GM19397 (cell line): ENCODE results near the gene UCP3.
A peak's percentile ranks its signal among the peaks of the same experiment; 100 is the strongest.

Experiments
- ATAC-seq: cut with Tn5 transposase; IDR thresholded peaks from one replicate; pipeline ENCODE4 v1.9.1; 2021; ENCODE audit warnings: mild to moderate bottlenecking, moderate library complexity; ENCODE audit not compliant: unreplicated experiment

The UCP3 gene

DNA sequence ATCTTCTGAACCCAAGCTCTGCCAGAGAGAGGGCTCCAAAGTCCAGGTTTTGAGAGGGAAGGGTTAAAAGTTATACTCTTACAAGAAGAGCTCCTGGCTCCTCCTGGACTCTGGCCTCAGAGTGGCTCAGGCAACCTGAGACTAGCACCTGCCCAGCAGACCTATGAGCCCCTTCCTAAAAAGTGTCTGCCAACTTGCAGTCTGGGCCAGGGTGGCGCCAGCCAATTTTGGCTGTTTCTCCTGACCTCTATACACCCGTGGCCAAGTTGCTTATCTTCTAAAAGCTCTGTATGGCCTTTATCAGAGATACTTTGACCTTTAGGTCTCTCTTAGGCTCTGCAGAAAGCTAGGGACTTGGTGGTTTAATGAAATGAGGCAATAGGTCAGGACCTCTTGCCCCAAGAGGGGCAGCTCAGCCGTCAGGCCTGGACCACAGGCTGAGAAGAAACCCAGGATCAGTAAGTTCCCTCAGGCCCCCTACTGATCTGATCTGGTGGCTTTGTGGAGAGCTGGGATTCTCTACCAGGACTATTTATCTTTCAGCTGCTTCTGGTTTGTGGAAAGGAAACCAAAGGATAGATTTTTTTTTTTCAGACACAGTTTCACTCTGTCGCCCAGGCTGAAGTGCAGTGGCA lies 10.3 kb upstream of the UCP3 start:
- ATAC-seq: no peak

DNA sequence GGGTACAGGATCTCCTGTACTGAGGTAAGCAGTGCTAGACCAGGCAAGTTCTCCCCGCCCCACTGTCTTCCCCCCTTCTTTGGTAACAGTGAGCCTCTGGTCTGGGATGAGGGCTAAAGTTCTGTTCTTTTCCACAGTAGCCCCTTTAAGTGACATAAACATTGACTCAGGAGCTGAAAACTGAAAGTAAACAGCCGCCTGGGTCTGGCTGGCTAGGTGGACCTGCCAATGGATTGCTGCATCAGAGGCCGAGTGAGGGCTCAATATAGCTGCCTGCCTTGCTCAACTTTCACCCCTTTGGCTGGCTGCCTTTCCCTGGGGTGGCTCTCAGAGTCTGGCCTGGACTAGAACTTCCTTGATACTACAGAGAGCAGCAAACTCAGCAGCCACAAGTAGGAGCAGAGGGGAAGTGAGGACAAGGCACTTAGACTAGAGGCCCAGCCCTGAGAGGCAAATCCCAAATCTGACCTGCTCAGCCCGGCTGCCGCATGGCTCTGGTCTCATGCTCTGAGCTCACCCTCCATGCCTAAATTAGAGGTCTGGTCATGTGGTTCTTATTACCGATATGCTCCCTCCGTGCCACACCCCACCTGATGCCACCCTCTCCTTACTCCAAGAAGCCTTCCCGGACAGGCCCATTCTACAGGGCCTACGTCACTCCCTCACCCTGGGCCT lies 9.6 kb upstream of the UCP3 start:
- ATAC-seq: no peak

- ATAC-seq: no peak
Measured at GRCh38 chr11:74017631-74018030, 8.7 kb upstream of the UCP3 start.

DNA sequence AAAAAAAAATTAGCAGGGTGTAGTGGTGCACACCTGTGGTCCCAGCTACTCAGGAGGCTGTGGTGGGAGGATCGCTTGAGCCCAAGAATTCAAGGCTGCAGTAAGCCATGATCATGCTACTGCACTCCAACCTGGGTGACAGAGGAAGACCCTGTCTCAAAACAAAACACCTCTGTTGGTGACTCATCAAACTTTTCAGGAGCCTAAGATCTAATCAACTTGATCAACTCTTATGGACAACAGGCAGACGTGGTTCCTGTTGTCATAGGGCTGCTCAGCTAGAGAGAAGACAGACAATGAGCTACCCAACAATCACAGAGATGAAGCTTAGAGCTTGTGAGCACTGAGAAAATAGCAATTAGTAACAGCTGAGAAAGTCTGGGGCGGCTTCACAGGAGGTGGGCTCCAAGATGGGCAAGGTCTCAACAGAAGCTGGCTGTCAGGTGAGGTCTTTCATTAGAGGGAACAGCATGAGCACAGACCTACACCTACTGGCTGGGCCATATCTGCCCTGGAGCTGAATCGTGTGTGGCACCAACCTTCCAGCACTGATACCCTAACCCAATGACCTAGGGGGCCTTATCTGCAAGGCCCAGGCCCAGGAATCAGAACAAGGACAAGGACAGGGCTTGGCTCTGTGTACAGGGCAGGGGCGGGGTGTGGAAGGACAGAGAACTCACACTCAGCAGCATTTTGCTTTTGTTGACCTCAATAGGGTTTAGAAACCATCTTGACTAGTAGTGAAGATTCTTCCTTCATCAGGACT lies 7.2 kb upstream of the UCP3 start:
- no peak for ATAC-seq

DNA sequence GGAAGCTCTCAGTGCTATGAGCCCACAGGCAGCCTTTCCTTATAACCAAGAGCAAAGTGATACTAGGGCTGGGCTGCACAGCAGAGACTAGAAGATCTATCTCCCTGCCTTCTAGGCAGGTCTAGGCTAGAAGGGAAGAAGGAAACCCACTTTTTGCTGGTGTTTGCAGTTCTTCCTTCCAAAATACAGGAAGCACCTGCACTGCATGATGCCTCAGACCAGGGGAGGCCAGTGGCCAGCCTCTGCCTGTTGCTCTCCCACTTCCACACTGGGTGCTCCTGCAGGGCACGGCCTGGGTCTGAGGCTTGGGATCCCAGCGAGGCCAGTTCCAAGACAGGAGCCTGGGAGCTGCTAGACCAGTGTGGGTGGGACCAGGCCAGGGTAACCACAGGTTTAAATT lies 6.0 kb upstream of the UCP3 start:
- no peak for ATAC-seq

GRCh38 chr11:74013141-74013540 lies 4.3 kb upstream of the UCP3 start:
- ATAC-seq: no peak

DNA sequence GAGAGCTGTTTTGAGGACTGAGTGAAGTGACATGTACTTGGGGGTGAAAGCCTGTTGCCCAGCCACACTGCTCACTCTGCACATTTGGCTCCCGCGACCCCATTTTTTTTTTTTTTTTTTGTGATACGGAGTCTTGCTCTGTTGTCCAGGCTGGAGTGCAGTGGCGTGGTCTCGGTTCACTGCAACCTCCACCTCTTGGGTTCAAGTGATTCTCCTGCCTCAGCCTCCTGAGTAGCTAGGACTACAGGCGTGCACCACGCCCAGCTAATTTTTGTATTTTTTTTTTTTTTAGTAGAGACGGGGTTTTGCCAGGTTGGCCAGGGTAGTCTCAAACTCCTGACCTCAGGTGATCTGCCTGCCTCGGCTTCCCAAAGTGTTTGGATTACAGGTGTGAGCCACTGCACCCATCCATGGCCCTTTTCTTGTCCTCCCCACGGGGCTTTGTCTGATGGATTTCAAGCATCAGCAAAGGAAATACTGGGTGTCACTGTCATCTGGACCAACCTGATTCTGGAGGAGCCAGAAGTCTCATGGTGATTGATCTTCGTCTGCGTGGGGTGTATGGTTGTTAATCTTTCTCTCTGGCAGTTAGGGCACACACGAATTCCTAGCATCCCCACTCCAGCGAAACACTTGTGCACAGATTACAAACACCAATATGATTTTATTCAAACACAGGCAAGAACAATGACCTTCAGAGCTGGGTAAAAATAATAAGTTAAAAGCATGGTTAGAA lies 3.4 kb upstream of the UCP3 start:
- no peak for ATAC-seq

- ATAC-seq: peak; percentile 47
Measured at GRCh38 chr11:74011360-74012073, 2.6 kb upstream of the UCP3 start.

DNA sequence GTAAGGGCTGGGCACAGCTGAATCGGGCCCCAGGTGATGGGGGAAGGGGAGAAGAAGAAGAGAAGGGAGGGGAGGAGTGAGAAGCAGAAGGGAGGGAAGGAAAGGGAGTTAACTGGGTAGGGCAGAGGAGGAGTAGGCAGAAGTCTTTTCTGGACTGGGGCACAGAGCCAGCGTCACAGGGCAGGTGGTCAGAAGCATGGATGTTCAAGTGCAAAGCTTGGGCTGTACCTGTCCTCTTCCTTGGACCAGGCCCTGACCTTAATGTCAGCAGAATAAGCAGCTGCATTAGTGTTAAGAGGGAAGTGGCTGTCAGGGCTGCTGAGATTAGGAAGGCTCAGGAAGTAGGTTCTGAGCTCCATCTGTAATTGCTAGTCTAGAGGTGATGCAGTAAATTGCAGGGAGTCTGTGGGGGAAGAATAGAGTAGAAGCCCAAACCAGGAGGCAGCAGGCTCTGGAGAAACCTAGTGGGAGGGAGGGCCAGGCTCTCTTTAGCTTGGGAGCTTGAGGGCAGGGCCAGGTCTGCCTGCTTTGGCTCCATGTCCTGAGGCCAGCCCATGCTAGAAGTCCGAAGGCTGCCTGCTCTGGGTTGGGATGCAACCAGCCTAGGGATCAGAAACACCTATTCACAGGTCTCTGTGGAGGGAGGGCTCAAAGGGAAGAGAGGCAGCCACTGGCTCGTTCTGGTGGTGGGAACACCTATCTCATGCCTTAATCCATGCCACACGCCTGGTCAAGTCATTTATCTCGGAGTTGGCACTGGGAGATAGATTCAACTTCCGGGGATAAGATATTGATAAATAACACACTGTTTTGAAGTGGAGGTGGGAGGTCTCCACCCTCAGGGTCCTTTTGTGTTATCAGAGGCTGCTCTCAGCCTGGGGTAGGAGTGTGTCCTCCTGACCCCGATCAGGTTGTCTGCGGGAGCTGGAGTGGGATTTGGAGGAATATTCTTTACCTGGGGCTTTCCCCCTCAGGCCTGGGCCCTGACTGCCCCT lies 1.7 kb upstream of the UCP3 start:
- no peak for ATAC-seq

- no peak for ATAC-seq
Measured at GRCh38 chr11:74009675-74010305, 905 bp upstream of the UCP3 start.

DNA sequence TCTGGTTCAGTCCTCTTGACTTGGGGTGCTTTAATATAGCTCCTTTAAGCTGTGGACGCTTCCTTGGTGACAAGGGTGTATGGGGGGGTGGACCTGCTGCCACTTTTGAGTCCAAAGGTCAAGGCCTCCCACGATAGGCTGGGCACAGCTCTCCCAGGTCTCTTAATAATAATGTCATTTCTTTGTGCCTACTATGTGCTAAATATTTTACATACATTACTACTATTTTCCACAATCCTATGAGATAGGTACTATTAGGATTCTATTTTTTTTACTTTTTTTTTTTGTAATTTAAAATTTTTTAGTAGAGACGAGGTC lies 304 bp upstream of the UCP3 start:
- ATAC-seq: no peak

DNA sequence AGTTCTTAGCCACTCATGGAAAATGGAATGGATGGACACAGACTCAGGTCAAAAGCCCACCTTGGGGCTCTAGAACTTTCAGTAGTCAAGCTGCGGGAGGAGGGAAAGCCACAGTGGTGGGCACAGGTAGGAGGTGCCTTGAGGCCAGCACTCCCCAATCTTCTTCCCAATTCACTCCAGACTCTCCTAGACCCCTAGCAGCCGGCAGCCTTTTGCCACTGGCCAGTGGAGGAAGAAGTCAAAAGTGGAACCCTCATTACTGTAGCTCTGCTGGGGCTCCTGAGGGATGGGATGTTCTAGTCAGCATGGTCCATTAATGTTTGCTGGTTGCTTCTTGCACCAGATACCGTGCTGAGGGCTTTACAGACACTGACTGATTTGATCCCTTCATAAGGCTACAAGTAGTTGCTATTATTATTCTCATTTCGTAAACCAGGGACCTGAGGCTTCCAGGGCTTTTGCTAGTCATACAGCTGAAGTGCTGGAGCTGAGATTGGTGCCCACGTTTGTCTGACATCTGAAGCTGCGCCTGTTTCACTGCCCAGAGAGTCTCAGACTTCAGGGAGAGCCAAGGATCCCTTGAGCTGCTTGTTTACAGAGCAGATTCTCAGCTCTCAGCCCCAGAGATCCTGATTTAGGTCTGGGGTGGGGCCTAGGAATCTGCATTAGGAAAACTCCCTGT lies 1.1 kb downstream of the UCP3 start:
- ATAC-seq: no peak

- no peak for ATAC-seq
Measured at GRCh38 chr11:74006743-74007304, 2.1 kb downstream of the UCP3 start.

DNA sequence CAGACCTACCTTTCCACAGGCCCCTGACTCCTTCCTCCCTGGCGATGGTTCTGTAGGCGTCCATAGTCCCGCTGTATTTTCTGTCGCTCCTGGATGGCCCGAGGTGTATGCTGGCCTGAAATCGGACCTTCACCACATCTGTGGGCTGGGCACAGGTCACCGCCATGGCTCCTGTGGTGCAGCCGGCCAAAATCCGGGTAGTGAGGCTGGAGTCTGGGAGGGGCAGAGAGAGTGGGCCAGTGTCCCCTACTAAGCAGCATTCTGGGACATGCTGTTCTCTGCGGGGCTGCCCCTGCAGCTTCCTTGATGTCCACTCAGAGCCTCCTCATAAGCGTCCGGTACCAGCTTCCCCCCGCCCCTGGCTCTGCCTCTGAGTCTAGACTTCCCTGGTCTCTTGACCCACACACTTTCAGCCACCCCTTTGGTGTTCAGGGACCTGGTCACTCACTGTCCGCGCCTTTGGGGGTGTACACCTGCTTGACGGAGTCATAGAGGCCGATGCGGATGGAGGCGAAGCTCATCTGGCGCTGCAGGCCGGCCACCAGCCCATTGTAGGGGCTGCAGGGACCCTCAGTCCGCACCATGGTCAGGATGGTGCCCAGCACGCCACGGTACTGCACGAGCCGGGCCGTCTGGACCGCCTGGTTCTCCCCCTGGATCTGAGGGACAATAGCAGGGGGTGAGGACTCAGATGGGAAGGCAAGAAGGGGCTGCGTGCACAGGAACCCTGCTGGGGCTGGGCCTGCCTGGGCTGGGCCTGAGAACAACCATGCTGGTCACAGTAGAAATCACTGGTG lies 3.0 kb downstream of the UCP3 start:
- no peak for ATAC-seq

DNA sequence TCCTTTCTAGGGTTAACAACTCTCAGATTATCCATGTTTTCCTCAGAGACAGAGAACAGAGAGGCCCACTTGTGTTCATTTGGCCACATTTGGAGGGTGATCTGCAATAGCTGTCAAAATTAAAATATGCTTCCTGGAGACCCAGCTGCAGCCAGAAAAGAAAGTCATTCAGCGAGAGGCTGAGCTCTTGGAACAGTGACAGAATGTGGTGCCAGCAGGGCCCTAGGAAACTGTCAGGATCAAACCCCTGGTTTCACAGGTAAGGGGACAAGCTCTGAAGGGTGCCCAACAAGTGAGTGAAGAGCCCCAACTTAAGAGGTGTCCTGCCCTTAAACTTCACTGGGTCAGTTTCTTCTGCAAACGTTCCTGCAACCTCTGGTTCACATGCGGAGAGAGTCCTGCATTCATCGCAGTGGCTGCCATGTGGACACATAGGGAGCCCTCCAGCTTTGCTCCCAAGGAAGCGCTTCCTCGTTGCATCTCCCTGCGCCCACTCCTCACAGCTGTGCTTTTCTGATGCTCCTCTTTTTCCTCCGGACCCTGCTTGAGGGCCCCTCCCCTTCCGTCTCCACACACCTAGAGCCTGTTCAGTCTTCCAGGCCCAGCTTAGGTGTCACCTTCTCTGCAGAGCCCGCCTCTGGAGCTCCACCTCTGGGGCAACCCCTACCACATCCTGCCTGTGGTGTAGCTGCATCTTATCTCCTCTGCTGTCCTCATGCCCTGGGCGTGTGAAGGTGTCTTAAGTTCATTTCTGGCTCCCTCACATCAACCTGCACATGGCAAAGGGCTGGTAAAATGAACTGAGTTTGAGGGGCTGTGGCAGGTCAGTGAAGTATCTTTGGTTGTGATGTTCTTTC lies 3.9 kb downstream of the UCP3 start:
- ATAC-seq: no peak

DNA sequence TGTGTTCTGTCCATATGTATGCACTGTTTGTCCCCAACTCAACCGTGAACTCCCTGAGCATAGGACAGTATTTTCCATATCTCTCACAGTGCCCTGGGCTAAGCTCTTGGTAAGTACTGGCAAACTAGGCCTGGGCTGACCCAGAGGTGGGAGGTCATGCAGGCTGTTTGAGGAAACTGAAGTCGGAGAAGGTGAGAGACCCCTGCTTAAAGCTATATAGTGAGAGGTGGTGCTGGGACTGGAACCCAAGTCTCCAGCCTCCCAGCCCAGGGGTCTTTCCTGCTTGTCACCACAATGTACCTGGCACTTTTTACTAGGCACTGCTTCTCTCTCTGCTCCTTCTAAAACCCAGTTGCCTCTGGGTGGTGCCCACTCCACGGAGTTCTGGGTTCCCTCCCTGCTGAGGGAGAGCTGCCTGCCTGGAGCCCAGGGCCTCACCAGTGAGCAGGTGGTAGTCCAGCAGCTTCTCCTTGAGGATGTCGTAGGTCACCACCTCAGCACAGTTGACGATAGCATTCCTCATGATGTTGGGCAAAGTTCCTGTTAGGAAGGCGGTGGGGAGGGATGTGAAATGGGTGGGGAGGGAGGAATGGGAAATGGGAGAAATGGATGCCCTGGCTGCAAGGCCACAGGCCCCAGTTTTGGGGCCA lies 4.7 kb downstream of the UCP3 start:
- no peak for ATAC-seq
